PC-3 (cell line): ENCODE measurements around the gene PLEKHH1. TPM values are rescaled to one million over a fixed set of nuclear protein-coding genes. Genes with fewer than 3 reads are reported as not detected.

Experiments used
- ATAC-seq: fragments of 200-7000 bp; cut with Tn5 transposase; 2 replicates; pipeline ENCODE4 v1.9.1; 2020; ENCODE audit warnings: mild to moderate bottlenecking, moderate library complexity
- BruUV-seq: library from RNA; stranded (reverse); fragments of 400-500 nt; replicated peaks from 2 replicates; lab custom pipeline; 2021; lab: Mats Ljungman, UMichigan
- CTCF ChIA-PET: fragments of 300-600 bp; sonication (Branson Sonifier 250); formaldehyde crosslinking; loops from one replicate; lab custom pipeline; 2022; ENCODE audit warnings: antibody characterized with exemption; lab: Charles Lee
- POLR2A ChIA-PET: fragments of 300-600 bp; sonication (Branson Sonifier 250); formaldehyde crosslinking; loops from one replicate; lab custom pipeline; 2022; ENCODE audit warnings: antibody characterized with exemption; ENCODE audit not compliant: unreplicated experiment; lab: Charles Lee
- DNase-seq: peaks from one replicate; pipeline ENCODE4 v3.0.0-alpha.2; 2015
- H2AFZ ChIP-seq: fragments of 300-600 bp; sonication (generic); 2 replicates; pipeline ENCODE4 v1.6.0; 2016; ENCODE audit warnings: antibody characterized with exemption, low read length
- H3F3A ChIP-seq: fragments of 300-600 bp; sonication (generic); one replicate; pipeline ENCODE4 v1.6.0; 2017; ENCODE audit warnings: antibody characterized with exemption, low read length, control low read depth, mild to moderate bottlenecking; ENCODE audit not compliant: unreplicated experiment
- H3K27ac ChIP-seq: fragments of 300-600 bp; sonication (generic); 2 replicates; pipeline ENCODE4 v1.5.1; 2016; ENCODE audit warnings: mild to moderate bottlenecking, low read length
- H3K27me3 ChIP-seq: fragments of 300-600 bp; sonication (generic); 2 replicates; pipeline ENCODE4 v1.6.1; 2016; ENCODE audit warnings: low read length, mixed read lengths
- H3K36me3 ChIP-seq: fragments of 300-600 bp; sonication (generic); 2 replicates; pipeline ENCODE4 v1.6.1; 2016; ENCODE audit warnings: low read depth, mixed run types, low read length, mixed read lengths
- H3K4me1 ChIP-seq: fragments of 300-600 bp; sonication (generic); 2 replicates; pipeline ENCODE4 v1.5.1; 2016; ENCODE audit warnings: low read length; ENCODE audit not compliant: insufficient read depth
- H3K4me2 ChIP-seq: fragments of 300-600 bp; sonication (generic); 2 replicates; pipeline ENCODE4 v1.6.0; 2016; ENCODE audit warnings: low read length
- H3K4me3 ChIP-seq: fragments of 300-600 bp; sonication (generic); 2 replicates; pipeline ENCODE4 v1.5.1; 2016; ENCODE audit warnings: mild to moderate bottlenecking, low read length, mixed read lengths
- H3K79me2 ChIP-seq: fragments of 300-600 bp; sonication (generic); 2 replicates; pipeline ENCODE4 v1.6.1; 2017; ENCODE audit warnings: low read length, mixed read lengths
- H3K9ac ChIP-seq: fragments of 300-600 bp; sonication (generic); 2 replicates; pipeline ENCODE4 v1.6.0; 2016; ENCODE audit warnings: mild to moderate bottlenecking, low read length
- H3K9me2 ChIP-seq: fragments of 300-600 bp; sonication (generic); replicated peaks from 2 replicates; pipeline ENCODE4 v1.6.1; 2016; ENCODE audit warnings: mixed run types, low read length, mixed read lengths
- H3K9me3 ChIP-seq: fragments of 300-600 bp; sonication (generic); 2 replicates; pipeline ENCODE4 v1.6.1; 2016; ENCODE audit warnings: low read length, mixed read lengths
- H4K20me1 ChIP-seq: fragments of 300-600 bp; sonication (generic); 2 replicates; pipeline ENCODE4 v1.6.1; 2016; ENCODE audit warnings: low read length, mixed read lengths
- CTCF ChIP-seq: fragments of 300-600 bp; sonication (generic); conservative IDR thresholded peaks from 2 replicates; pipeline ENCODE4 v1.5.1; 2017; ENCODE audit warnings: antibody characterized with exemption, low read depth, mild to moderate bottlenecking, low read length
- EZH2 ChIP-seq: fragments of 300-600 bp; sonication (generic); IDR thresholded peaks from one replicate; pipeline ENCODE4 v1.6.1; 2017; ENCODE audit warnings: antibody characterized with exemption, mild to moderate bottlenecking, low read length; ENCODE audit not compliant: unreplicated experiment
- EZH2phosphoT487 ChIP-seq: fragments of 300-600 bp; sonication (generic); IDR thresholded peaks from 2 replicates; pipeline ENCODE4 v1.6.1; 2018; ENCODE audit warnings: mild to moderate bottlenecking, antibody characterized with exemption, low read length, borderline replicate concordance
- intact Hi-C: fragments of 100-400 bp; cut with micrococcal nuclease; formaldehyde crosslinking; loops from 2 replicates; pipeline ENCODE4 v1.9.0; 2023
- total RNA-seq: library from RNA; depleted of rRNA; stranded (reverse); fragments of >200 nt; gene quantifications from 2 replicates; pipeline ENCODE4 v1.2.3, GENCODE V29; 2014

The PLEKHH1 gene
- total RNA-seq, 1 experiment from 2014 or later = 11.1 TPM

GRCh38 chr14:67544590-67544989 lies 11.5 kb downstream of the PLEKHH1 start:
- Histone ChIP-seq H4K20me1 (no peaks in the 10 kb centered on the region), H3F3A (no peaks in the 10 kb centered on the region), H3K27me3 (no peaks in the 10 kb centered on the region), H3K9me2 (no peaks in the 10 kb centered on the region), H3K4me1 (no peaks in the 10 kb centered on the region), H3K27ac (no peak overlapping the region), H3K9me3 (no peaks in the 10 kb centered on the region), H3K36me3 (no peaks in the 10 kb centered on the region; the same call in 1 of the 2 replicates), H3K9ac (no peak overlapping the region), H2AFZ (no peak overlapping the region), H3K4me3 (no peak overlapping the region), H3K4me2 (no peak overlapping the region), H3K79me2 (no peaks in the 10 kb centered on the region)
- ChIA-PET CTCF (no interaction called here), POLR2A (no interaction called here)
- intact Hi-C loops = no loop called here
- TF ChIP-seq EZH2 (no peak), EZH2phosphoT487 (no peak)
- ATAC-seq (no peak), DNase-seq (no peak)
- BruUV-seq = no TSS peak

- CTCF ChIA-PET = no interaction called here
Observed at GRCh38 chr14:67547224-67547780, 14.2 kb downstream of the PLEKHH1 start.

GRCh38 chr14:67549734-67550133 lies 16.6 kb downstream of the PLEKHH1 start:
- no TSS peak for BruUV-seq
- no peaks in the 10 kb centered on the region for H3K9me2 ChIP-seq
- H3K4me2 ChIP-seq = no peak overlapping the region
- H3K27ac ChIP-seq = no peak overlapping the region
- H3K9me3 ChIP-seq = no peaks in the 10 kb centered on the region
- H3K4me3 ChIP-seq = no peak overlapping the region
- H3K79me2 ChIP-seq = no peaks in the 10 kb centered on the region
- intact Hi-C loops = no loop called here
- TF ChIP-seq EZH2phosphoT487 = no peak
- TF ChIP-seq EZH2 = no peak
- TF ChIP-seq CTCF = no peak
- H4K20me1 ChIP-seq = no peaks in the 10 kb centered on the region
- DNase-seq (no peak), ATAC-seq (no peak)
- no peak overlapping the region for H2AFZ ChIP-seq
- CTCF ChIA-PET = interaction anchor here (2.7 kb wide), 1 partner anchor 23 kb away, joined by 8 read pairs; no protein-coding TSS in a partner anchor
- no peaks in the 10 kb centered on the region for H3K4me1 ChIP-seq
- POLR2A ChIA-PET = interaction anchor here (0.6 kb wide), 1 partner anchor 101 kb away, joined by 3 read pairs; no protein-coding TSS in a partner anchor
- H3K36me3 ChIP-seq = no peaks in the 10 kb centered on the region
- H3K27me3 ChIP-seq = no peaks in the 10 kb centered on the region
- no peak overlapping the region for H3K9ac ChIP-seq
- H3F3A ChIP-seq = no peaks in the 10 kb centered on the region

More at GRCh38 chr14:67547224-67547780, 14.2 kb downstream of the PLEKHH1 start:
- Histone ChIP-seq H2AFZ (no peak overlapping the region), H3K36me3 (no peaks in the 10 kb centered on the region; the same call in 1 of the 2 replicates), H3K4me3 (no peak overlapping the region), H3K27me3 (no peaks in the 10 kb centered on the region), H3K4me1 (no peaks in the 10 kb centered on the region), H3F3A (no peaks in the 10 kb centered on the region), H3K79me2 (no peaks in the 10 kb centered on the region), H4K20me1 (no peaks in the 10 kb centered on the region), H3K27ac (no peak overlapping the region), H3K9me3 (no peaks in the 10 kb centered on the region), H3K9ac (no peak overlapping the region), H3K9me2 (no peaks in the 10 kb centered on the region), H3K4me2 (no peak overlapping the region)
- ATAC-seq (no peak), DNase-seq (no peak)
- intact Hi-C loops = no loop called here
- BruUV-seq = no TSS peak
- POLR2A ChIA-PET = no interaction called here
- no peak for TF ChIP-seq EZH2
- no peak for TF ChIP-seq CTCF
- TF ChIP-seq EZH2phosphoT487 = no peak
